Esophagus muscularis mucosa (tissue), 3 donors: ENCODE data around the gene TRIM38.

Experiments used
- CTCF ChIP-seq, 3 experiments: fragments of 200-600 bp in 2 of 3; fragments of 450-650 bp in 1 of 3; sonication (generic) in 2 of 3; IDR thresholded peaks; one replicate each; pipeline ENCODE4 v1.5.1; 2017 to 2019; ENCODE audit warnings: antibody characterized with exemption in 3 of 3, mild to moderate bottlenecking in 2 of 3, moderate library complexity in 1 of 3
- POLR2A ChIP-seq: fragments of 450-650 bp; IDR thresholded peaks from one replicate; pipeline ENCODE4 v1.6.1; 2017; ENCODE audit warnings: antibody characterized with exemption, moderate library complexity, mild to moderate bottlenecking, low read depth
- POLR2AphosphoS5 ChIP-seq, 2 donors: sonication (generic); formaldehyde crosslinking; IDR thresholded peaks; one replicate each; pipeline ENCODE4 v1.6.1; 2017; ENCODE audit warnings: antibody characterized with exemption in 2 of 2

GRCh38 chr6:25958700-25959162, 3.9 kb upstream of the TRIM38 start:
- no peak for TF ChIP-seq CTCF (IDR thresholded peaks at IDR 0.05)
- TF ChIP-seq POLR2AphosphoS5 (IDR thresholded peaks at IDR 0.05), result no peak
- TF ChIP-seq POLR2A, result no peak
